NCI-H1417 treated with DMSO at 0.1 percent for 48 hours (cell line): Measurements from ENCODE around the gene CCDC80.
"Not testable (repeated sequence)": the region's sequence is repeated elsewhere in the genome, so short reads cannot be mapped to it uniquely, and the experiment has no call there.

Source experiments
- DNase-seq: peaks from one replicate; lab custom pipeline; 2025; lab: John Stamatoyannopoulos, UW

Gene CCDC80

GRCh38 chr3:112583105-112583504, 57.8 kb downstream of the CCDC80 start:
- DNase-seq, result no peak

GRCh38 chr3:112582244-112582874, 58.6 kb downstream of the CCDC80 start:
- DNase-seq, result no peak

- no peak for DNase-seq
Observed at GRCh38 chr3:112579697-112580096, 61.2 kb downstream of the CCDC80 start.

GRCh38 chr3:112579232-112579631, 61.7 kb downstream of the CCDC80 start:
- DNase-seq, result no peak

- DNase-seq, result no peak
Observed at GRCh38 chr3:112572701-112573100, 68.2 kb downstream of the CCDC80 start.

- no peak for DNase-seq
Observed at GRCh38 chr3:112569265-112569664, 71.7 kb downstream of the CCDC80 start.

GRCh38 chr3:112568642-112569041, 72.3 kb downstream of the CCDC80 start:
- DNase-seq, result no peak

- no peak for DNase-seq
Observed at GRCh38 chr3:112564940-112565305, 76.0 kb downstream of the CCDC80 start.

- DNase-seq, result not testable (repeated sequence)
Observed at GRCh38 chr3:112564247-112564939, 76.5 kb downstream of the CCDC80 start.

GRCh38 chr3:112561734-112562529, 79.0 kb downstream of the CCDC80 start, which contains the start of the genes ATG3 and SLC35A5:
ATG3 (minus strand) TSS chr3:112561962; CDS start chr3:112561528, 434 bp downstream.
SLC35A5 (plus strand) TSS chr3:112562045; CDS start chr3:112563404, 1,359 bp downstream.
- DNase-seq, result peak; percentile 98

- DNase-seq, result no peak
Observed at GRCh38 chr3:112561484-112561733, 79.5 kb downstream of the CCDC80 start.

- DNase-seq, result no peak
Observed at GRCh38 chr3:112560721-112561483, 80.0 kb downstream of the CCDC80 start.

- DNase-seq, result no peak
Observed at GRCh38 chr3:112560307-112560706, 80.6 kb downstream of the CCDC80 start.

GRCh38 chr3:112557976-112558375, 83.0 kb downstream of the CCDC80 start:
- no peak for DNase-seq

GRCh38 chr3:112555535-112556170, 85.3 kb downstream of the CCDC80 start:
- peak; percentile 42 for DNase-seq

GRCh38 chr3:112550859-112551258, 90.1 kb downstream of the CCDC80 start:
- no peak for DNase-seq
